Measurements from ENCODE around the gene TDRKH.

Gene TDRKH, protein sequence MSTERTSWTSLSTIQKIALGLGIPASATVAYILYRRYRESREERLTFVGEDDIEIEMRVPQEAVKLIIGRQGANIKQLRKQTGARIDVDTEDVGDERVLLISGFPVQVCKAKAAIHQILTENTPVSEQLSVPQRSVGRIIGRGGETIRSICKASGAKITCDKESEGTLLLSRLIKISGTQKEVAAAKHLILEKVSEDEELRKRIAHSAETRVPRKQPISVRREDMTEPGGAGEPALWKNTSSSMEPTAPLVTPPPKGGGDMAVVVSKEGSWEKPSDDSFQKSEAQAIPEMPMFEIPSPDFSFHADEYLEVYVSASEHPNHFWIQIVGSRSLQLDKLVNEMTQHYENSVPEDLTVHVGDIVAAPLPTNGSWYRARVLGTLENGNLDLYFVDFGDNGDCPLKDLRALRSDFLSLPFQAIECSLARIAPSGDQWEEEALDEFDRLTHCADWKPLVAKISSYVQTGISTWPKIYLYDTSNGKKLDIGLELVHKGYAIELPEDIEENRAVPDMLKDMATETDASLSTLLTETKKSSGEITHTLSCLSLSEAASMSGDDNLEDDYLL

DNA sequence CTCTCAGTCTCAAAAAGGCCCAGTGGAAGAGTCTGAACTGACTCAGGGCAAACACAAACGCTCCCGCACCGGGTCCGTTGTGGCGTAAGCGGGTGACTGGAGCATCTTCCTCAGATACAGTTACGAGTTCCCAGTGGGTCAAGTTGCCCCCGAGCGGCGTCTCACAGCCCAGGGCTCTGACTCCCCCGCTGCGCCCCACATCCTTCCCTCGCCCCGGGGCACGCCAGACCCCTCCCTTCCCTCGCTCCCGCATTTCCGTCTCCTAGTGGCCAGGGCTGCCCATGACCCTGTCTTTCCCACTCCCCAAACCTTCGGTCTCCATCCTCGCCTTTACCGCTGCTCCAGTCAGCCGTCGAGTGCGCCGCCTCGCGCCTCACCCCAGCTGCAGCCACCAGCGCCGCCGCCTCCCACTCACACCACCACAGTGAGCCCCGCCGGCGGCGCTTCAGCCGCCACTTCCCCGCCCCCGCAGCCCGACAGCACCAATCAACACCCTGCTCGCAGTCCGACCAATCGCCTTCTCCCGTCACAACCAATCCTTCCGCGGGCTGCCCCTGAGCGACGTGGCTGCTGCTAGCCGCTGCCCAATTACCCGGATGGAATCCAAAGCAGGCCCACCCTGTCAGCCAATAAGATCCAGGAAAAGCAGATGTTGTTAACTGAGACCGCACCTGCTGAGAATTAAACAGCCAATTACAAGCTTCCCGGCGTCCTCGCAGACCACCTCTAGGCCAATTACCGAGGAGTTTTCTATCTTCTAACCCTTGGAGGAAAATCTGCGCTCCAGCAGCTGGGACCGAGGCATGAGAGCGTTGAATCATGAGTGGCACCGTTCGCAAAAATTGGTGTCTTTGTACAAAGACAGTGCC is at the start of gene TDRKH:
Gene TDRKH (minus strand): TSS at position 430 of the 869 bp plus-strand sequence. CDS start 7,478 bp downstream, outside the sequence.
- peak; percentile 93 for DNase-seq

DNA sequence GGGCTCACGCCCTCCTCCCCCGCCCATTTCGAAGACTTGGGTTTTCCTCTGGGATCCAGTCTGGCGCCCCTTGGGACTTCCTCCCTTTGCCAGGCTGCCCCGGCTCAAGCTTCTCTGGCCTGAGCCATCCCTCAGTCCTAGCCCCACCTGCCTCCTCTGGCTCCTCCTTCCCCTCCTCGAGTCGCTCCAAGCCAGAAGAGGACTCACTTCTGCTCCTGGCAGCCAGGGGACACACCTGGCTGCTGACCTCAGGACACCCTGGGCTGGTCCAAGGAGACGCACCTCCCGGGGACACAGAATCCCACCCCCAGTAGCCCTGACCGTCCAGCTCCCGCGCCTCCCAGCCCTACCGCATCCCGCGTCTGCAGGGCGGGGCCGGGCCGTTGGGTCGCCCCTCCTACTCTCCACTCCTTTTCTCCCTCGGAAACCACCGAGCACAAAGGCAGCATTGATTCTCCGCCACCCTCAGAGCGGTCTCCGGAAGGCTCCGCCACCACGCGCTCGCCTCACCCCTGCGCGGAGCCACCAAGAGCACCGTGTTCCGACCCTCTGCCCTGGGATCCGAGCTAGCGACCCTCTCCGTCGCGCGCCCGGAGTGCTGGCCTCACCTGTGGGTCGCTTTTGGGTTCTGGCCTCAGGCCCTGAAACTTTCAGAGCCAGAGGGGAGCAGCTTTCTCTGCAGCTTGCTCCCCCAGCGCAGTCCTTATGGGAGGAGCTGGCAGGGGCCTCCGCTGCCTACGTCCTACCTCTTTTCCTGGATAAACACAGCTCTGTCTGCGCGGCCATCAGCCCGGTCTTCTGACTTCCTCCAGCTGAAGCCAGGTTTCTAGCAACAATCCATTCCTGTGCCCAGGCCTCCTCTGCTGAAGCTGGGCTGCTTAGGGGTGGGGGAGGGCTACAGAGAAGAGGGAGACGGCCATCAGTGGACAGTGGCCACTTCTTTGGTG is 49.4 kb upstream of the TDRKH start, which contains the start of gene C2CD4D:
Gene C2CD4D (minus strand): TSS at position 364 of the 947 bp plus-strand sequence. CDS start 831 bp downstream, outside the sequence.
- DNase-seq: no peak

DNA sequence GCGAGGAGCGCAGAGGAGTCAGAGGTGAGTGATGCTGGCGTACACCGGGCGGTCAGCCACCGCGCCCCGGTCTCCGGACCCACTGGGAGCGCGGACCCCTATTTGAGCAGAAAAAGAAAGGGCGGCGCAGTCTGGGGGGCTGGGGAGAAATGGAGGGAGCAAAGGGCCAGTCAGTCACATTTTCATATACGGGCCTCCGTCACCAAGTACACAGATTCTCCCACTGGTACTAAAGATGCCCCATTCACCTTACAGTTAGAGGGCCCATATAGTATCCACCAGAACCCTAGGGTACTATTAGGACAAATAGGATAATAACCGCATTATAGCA is 48.7 kb upstream of the TDRKH start:
- DNase-seq: no peak

DNA sequence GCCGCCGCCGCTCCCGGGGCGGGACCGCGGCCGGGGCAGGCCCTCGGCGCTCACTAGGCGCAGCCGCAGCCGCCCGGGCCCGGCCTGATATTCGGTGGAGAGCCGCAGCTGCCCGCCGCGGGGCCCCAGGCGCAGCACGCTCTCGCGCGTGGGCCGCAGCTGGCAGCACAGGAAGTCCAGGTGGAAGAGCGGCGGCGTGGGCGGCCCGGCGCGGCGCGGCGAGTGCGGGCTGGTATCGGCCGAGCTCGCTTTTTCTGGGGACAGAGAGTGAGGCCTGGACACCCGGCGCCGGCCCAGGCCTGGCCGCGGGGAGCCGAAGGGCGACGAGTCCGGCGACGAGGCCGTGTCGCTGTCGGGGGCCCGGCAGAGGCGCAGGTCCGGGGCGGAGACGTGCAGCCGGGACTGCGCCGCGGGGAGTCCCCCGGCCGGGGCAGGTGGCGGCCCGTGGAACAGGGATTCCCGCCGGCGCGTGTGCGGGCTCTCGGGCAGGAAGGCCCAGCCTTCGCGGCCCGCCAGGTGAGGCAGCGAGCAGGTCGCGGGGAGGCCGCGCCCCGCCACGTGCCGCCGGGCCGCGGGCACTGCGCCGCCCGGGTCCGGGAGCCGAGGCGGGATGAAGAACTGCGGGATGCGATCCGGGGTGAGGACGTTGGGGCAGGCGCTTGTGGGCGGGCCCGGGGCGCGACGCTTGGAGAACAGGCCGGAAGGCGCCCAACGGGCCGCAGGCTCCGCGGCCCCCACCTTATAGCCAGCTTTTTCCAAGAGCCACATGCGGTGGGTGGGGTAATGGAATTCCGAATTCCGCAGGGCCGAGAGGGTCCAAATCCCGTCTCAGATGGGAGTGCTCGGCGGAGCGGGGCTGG is 48.2 kb upstream of the TDRKH start:
- no peak for DNase-seq

DNA sequence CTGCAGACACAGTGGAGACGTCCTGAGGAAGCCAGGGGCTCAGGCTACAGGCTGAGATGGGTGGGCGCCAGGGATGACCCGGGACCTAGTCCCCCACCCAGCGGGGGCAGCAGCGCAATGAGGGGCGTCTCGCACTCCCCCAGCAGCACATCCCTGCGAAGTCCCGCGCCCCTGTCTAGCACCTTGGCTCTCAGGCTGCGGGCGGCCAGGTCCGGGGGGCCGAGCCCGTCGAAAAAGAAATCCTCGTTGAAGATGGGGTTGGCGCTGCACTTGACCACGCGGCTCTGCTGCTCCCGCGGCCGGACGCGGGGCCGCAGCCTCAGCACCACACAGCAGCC is 47.6 kb upstream of the TDRKH start:
- DNase-seq: no peak

DNA sequence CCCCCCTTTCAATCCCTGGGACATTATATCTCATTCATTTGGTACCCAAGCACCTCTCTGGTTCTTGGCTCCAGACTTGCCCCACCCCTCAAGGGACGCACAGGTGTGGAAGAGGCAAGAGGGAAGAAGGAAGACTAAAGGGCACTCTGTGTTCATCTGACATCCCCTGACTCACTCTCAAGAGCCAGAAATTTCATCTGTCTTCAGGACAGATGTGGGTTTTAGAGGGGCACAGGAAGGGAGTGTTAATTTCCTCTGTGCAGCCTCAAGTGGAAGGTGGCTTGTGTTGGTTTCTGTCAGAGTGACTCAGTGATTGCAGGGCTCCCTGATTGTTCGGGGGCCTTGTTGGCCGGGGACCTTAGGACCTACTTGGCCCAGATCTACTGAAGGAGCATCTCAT is 46.9 kb upstream of the TDRKH start:
- DNase-seq: no peak

DNA sequence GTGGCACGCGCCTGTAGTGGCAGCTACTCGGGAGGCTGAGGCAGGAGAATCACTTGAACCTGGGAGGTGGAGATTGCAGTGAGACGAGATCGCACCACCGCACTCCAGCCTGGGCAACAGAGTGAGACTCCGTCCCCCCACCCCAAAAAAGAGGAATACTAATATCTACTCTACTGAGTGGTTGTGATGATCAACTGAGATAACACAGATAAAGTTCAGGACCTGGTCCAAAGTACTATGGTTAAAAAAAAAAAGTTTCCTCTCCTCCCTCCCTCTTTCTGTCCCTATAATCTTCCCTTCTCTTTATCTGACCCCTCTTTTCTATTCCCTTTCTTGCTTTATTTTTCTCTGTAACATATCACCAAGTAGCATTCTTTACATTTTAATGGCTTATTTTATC is 45.3 kb upstream of the TDRKH start:
- no peak for DNase-seq

DNA sequence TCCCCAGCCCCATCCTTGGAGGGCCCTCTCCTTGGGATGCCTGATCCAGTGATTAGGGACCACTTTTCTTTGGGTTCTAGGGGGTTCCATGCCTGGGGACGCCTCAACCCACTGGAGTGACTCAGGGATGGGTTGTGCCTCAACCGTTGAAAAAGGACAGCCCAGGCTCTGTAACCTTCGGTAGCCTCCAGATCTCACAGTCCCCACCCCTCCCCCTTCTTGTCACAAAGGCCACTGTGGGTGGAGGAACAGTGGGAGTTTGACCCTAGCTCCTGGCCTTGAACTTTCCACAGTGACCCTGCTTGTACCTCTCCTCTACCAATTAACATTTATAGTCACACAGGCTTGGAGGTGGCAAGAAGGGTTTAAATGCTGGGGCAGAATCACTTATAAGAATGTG is 43.9 kb upstream of the TDRKH start:
- no peak for DNase-seq

DNA sequence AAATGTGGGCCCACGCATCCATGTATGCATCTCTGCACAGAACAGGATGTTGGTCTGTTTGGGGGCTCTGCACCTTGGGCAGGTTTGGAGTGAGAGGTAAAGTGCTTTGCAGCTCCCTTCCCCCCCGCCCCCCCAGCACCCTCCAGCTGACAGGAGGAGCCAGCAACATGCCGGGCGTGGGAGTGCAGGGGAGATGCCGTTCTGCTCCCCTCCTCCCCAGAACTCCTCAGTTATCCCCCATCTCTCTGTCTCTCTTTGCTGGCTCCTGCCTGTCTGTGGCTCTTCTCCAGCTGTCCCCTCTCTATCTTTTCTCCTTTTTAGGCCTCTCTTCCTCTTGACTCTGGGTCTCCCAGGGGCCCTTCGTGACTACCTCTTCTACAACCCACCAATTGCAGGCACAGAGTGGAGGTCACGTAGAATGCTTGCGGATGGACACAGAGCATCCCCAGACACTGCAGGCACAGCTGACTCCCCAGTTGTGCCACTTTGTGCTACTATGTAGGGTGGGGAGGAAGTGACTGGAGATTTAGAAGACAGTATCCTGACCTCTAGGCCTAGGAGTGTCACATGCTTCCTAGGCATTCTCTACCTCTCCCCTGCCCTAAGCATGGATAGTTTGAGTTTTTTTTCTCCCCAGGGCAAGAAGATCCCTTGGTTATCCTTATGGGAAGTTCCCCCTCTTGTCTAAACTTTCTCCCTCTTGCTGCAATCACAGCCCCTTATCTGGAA is 43.0 kb upstream of the TDRKH start:
- no peak for DNase-seq

DNA sequence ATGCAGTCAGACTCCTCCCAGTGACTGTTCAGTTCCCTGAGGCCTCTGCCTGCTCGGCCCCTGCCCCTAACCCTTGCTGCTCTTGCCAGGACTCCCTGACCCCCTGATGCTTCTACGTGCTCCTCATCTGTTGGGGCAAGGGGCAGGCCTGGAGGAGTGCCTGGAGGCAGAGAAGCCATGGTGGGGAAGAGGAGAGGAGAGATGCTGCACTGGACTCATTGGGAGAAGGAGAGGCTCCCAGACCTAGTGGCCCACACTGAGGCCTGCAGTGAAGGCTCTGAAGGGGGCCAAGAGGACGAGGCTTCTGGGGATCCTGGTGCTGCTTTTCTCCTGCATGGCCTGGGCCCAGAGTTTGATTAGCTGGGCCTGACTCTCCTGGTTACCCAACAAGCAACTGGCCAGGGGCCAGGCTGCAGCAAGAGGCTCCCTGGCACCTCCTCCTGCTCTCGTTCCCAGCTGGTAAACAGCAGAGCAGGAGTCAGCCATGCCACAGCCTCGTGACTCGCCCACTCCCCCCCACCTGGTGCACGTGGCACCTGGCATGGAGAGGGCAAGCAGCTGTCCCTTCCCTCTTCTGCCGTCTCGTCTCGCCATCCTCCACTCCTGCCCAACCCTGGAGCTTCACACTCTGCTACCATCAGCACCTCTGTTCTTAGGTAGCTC is 42.1 kb upstream of the TDRKH start:
- no peak for DNase-seq

DNA sequence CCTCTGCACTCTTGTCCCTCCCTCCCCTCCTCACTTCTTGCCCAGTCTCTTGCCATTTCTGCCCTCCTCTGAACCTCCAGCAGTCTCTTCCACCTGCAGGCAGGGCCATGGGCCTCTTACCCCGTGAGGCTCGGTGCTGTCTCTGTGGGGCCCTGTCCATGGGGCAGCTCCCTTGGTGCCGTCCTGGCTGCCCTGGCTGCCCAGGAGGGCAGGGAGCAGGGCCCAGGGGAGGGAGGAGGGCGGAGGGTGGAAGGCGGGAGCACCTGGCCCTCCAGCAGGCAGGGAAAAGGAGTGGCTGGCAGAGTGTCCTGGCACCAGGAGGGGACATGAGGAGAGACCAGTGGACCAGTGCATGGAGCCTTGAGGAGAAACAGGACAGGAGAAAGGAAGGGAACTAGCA is 41.3 kb upstream of the TDRKH start, which contains the start of gene RORC:
Gene RORC (minus strand): TSS at position 198 of the 400 bp plus-strand sequence. CDS start 38 bp downstream, at position 160.
- no peak for DNase-seq

DNA sequence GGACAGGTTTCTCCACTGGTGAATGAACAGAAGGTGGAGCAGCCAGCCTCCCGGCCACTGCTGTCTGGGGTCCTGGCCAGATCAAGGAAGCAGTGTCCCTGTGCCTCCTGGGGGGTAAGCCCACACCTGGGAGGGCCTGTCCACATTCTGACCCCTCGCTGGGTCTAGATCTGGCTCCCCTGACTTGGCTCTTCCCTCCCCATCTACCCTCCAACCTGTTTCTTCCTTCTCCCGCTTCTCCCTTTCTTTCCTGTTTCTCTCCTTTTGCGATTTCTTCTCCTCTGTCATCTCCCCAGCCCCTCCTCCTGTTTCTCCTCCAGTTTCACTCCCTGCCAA is 40.9 kb upstream of the TDRKH start:
- DNase-seq: no peak

DNA sequence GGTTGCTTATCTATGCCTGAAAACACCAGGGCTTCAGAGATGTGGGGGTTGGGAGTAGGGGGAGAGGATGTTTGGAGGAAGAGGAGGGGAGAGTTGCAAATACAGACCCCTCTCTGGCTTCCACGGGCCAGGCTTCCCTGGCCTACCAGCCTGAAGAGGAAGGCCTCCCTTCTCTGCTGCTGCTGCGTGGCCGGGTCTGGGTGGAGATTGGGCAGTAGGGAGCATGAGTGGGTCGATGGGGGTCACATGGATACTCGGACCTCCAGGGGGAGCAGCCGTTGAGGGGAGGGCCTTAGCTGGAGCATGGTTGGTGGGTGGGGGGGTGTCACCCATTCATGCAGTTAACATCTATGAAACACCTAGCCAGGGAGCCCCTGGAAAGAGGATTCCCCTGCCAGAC is 39.8 kb upstream of the TDRKH start:
- DNase-seq: no peak

DNA sequence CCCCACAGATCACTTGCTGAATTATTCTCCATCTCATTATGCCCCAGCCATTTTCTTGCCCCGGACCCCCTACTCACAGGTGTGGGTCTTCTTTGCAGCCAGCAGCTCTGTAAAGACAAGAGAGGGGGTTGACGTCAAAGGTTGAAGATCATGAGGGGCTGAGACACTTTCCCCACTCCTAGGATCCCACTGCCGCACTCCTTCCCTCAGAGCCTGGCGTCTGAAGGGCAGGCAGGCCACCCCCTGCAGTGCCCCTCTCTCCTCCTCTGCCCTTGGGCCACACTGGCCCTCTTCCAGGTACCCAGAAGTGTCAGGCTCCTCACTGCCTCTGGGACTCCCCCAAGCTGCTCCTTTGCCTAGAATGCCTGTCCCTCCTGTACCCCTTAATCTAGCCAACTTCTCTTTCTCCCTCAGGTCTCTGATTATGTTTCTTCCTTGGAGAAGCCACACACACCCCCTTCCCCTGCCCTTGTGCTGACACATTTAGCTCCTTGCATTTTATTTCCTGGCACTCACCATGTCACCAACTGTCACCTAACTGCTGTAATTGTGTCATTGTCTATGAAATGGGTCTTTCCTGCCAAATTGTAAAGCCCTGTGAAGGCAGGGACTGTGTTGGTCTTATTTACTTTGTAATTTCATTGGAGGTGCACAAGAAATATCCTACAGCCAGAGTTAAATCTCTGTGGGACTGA is 39.2 kb upstream of the TDRKH start:
- DNase-seq: no peak

DNA sequence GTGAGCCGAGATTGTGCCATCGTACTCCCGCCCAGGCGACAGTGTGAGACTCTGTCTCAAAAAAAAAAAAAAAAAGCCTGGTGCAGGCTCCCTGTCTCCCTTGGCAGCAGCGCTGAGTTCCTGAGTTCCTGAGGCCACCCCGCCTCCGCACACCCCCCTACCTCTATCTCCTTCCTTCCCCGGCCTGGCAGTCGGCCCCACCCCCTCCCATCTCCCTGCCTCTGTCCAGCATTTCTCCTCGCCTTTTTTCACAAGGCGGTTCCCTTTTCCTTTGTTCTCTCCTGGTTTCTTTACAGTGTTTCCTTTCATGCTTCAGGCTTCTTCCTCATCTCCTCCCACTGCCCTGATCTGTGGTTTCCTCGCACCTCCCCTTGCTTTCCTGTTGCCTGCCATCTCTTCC is 38.6 kb upstream of the TDRKH start:
- DNase-seq: no peak

DNA sequence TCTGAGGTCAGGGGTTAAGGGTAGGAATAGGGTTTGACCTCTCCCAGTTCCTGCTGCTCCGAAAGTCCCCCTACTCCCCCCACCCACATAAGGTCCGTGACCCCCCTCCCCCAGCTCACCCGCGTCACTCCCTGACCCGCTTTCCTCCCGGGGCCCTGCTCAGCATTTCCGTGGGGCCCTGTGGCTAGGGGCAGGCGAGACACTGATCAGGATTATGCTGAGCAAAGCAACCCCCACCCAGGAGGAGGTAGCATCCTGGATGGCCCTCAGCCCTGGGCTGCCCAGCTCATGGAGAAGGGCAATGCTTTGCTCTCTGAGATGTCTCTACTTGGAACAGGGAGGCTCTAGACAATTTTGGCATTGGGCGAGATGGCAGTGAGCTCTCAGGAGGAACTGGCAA is 37.6 kb upstream of the TDRKH start:
- DNase-seq: no peak

DNA sequence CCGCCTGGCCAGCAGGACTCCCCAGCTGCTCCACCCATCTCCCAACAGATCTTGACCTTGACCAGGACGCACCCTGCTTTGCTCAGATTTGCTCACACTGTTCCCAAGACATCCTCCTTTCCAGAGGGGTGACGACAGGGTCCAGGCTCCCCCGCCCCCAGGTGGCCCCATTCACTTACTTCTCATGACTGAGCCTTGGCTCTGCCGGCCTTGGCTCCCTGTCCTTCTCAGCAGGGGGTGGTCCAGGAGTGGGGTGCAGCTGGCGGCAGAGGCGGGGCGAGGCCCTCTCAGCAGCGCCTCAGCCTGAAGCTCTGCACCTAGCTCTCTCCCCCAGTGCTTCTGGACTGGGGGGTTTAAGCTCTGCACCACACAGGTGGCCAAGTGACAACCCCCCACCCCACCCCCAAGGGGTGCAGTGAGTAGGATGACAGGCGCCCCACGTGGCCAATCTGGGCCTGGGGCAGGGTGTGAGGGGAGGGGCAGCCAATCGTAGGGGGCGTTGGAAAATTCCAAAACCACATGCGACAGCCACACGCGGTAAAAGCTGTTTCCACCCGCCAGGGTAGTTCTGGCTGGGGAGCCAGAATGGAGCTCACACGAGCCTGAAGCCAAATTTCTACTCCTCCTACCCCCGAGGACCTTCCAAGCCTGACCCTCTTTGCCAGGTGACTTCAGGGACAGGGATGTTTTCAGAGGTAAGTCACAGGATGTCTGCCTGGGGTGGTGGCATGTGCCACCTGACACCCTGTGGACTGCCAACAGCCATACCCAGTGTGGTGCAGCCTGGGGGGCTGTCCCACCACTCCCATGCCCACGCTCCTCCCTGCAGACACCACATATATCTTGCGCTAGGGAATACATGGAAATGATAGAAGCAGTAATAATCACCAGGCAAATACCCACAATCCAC is 35.7 kb upstream of the TDRKH start:
- no peak for DNase-seq

DNA sequence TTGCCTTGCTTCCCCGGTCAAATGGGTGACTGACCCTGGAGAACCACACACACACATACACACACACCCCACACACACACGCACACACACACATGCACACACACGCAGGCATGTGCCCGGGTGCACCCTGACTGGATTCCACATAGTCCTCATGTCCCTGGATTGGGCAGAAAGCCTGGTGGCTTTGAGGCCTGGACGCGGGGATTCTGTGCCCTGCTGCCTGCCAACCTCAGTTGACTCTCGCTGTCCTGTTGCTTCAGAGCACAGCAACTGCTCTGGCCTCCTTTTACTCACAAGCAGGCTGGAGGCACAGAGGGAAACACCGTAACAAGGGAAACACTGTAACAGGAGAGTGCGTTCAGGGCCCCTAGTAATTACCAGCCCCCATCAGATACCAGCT is 34.9 kb upstream of the TDRKH start:
- no peak for DNase-seq

DNA sequence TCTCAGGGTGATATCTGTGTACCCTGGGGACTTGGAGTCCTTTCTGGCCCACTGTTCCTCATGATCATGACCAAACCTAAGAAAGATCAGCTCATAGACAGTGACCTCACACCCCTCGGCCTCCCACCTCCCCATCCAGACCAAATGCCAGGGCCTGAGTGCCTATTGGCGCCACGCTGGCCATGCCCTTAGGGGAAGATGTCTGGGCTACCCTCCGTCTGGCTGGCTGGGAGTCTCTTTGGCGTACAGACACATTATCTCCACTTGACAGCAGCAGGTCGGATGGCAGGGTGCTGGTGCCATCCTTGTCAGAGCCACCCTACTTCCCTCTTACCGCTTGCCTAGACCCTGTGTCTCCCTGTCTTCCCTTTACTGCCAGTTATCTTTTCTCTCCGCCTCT is 32.9 kb upstream of the TDRKH start:
- DNase-seq: no peak

Measured in T1000 (cell line).